ENCODE data around the gene SDK2. TPM values are rescaled to one million over a fixed set of nuclear protein-coding genes. Genes with fewer than 3 reads are reported as not detected.

Gene SDK2
- total and polyA plus RNA-seq, 9 of the 15 experiments (the other 6 are each of a cell fraction or from before 2014, with no cell fraction given), result 0.04 TPM; not detected in 8

GRCh38 chr17:73548620-73549311, 95.5 kb downstream of the SDK2 start:
- CTCF ChIA-PET (ENCODE audit: low intra/inter-chr PET ratio), result no interaction called here
- Histone ChIP-seq H2AFZ (ENCODE audit: low read depth, low read length) (no peak overlapping the region), H3K36me3 (ENCODE audit: control insufficient read depth, insufficient read depth, low read length) (no peaks in the 10 kb centered on the region), H3K9ac (ENCODE audit: insufficient read depth in 1 of 2, low read depth in 2 of 2, low read length in 2 of 2) (no peak overlapping the region), H4K20me1 (replicated peaks; ENCODE audit: control insufficient read depth, insufficient read depth, low read length) (peaks cover 7% of the 10 kb centered on the region; the same call in 1 of the 2 replicates), H3K4me1 (replicated peaks in 1 of 2; ENCODE audit: control insufficient read depth in 2 of 2, insufficient read depth in 2 of 2, low read length in 2 of 2) (no peaks in the 10 kb centered on the region; a peak in 1 of 5 replicates), H3K4me2 (ENCODE audit: insufficient read depth, low read length) (no peak overlapping the region), H3K27ac (ENCODE audit: extremely low read depth, low read depth, low read length) (no peak overlapping the region), H3K4me3 (no peak overlapping the region), H3K9me3 (replicated peaks; ENCODE audit: control insufficient read depth, insufficient read depth, low read depth, low read length) (no peaks in the 10 kb centered on the region), H3K9me1 (ENCODE audit: control insufficient read depth, insufficient read depth, low read length) (no peaks in the 10 kb centered on the region), H3K79me2 (ENCODE audit: control insufficient read depth, insufficient read depth, low read length) (no peaks in the 10 kb centered on the region), H3K27me3 (ENCODE audit: control insufficient read depth in 2 of 2, insufficient read depth in 2 of 2, low read length in 2 of 2) (peaks cover 3 to 50% of the 10 kb centered on the region in 2 experiments; a peak in 4 of 5 replicates)
- DNase-seq (ENCODE audit: extremely low read depth in 1 of 4, low spot score in 3 of 4) (no peak), FAIRE-seq (no peak), ATAC-seq (no peak)
- BruUV-seq (replicated peaks), result no TSS peak
- in situ Hi-C loops (cut with MboI) (no loop called here), intact Hi-C loops (cut with micrococcal nuclease) (loop anchor here (10.0 kb wide), 1 partner anchor 124 kb away; no protein-coding TSS in a partner anchor)
- POLR2A ChIA-PET, result interaction anchor here (0.6 kb wide), 1 partner anchor 290 kb away, joined by 4 read pairs; no protein-coding TSS in a partner anchor
- WGBS (ENCODE audit: insufficient coverage, low coverage, missing lambda C conversion rate), result 2% methylated on average over 9 of the region's 11 CpGs
- TF ChIP-seq ZFP36 (IDR thresholded peaks at IDR 0.05; ENCODE audit: low read depth, low read length, partially characterized antibody) (peak; percentile 80), GTF2A2 (tag; IDR thresholded peaks at IDR 0.05) (no peak)

- CTCF ChIA-PET (ENCODE audit: low intra/inter-chr PET ratio), result no interaction called here
- no peak overlapping the region for H3K4me3 ChIP-seq
- H3K4me2 ChIP-seq (ENCODE audit: insufficient read depth, low read length), result no peak overlapping the region
- POLR2A ChIA-PET, result no interaction called here
- no peak overlapping the region for H2AFZ ChIP-seq (ENCODE audit: low read depth, low read length)
- FAIRE-seq, result no peak
- H3K36me3 ChIP-seq (ENCODE audit: control insufficient read depth, insufficient read depth, low read length), result no peaks in the 10 kb centered on the region
- peaks cover 3 to 60% of the 10 kb centered on the region in 2 experiments; a peak in 4 of 5 replicates for H3K27me3 ChIP-seq (ENCODE audit: control insufficient read depth in 2 of 2, insufficient read depth in 2 of 2, low read length in 2 of 2)
- ATAC-seq, result no peak
- DNase-seq (ENCODE audit: extremely low read depth in 1 of 4, low spot score in 3 of 4), result no peak
- BruUV-seq (replicated peaks), result no TSS peak
- H3K27ac ChIP-seq (ENCODE audit: extremely low read depth, low read depth, low read length), result no peak overlapping the region
- no peak overlapping the region for H3K9ac ChIP-seq (ENCODE audit: insufficient read depth in 1 of 2, low read depth in 2 of 2, low read length in 2 of 2)
- 0% methylated on average over 6 of the region's 6 CpGs for WGBS (ENCODE audit: insufficient coverage, low coverage, missing lambda C conversion rate)
- peaks cover 11% of the 10 kb centered on the region; the same call in 1 of the 2 replicates for H4K20me1 ChIP-seq (replicated peaks; ENCODE audit: control insufficient read depth, insufficient read depth, low read length)
- no peaks in the 10 kb centered on the region for H3K79me2 ChIP-seq (ENCODE audit: control insufficient read depth, insufficient read depth, low read length)
- no peaks in the 10 kb centered on the region for H3K9me1 ChIP-seq (ENCODE audit: control insufficient read depth, insufficient read depth, low read length)
- H3K9me3 ChIP-seq (replicated peaks; ENCODE audit: control insufficient read depth, insufficient read depth, low read depth, low read length), result no peaks in the 10 kb centered on the region
- intact Hi-C loops (cut with micrococcal nuclease) (loop anchor here (10.0 kb wide), 1 partner anchor 123 kb away; no protein-coding TSS in a partner anchor), in situ Hi-C loops (cut with MboI) (no loop called here)
- H3K4me1 ChIP-seq (replicated peaks in 1 of 2; ENCODE audit: control insufficient read depth in 2 of 2, insufficient read depth in 2 of 2, low read length in 2 of 2), result no peaks in the 10 kb centered on the region; a peak in 1 of 5 replicates
- TF ChIP-seq DDX20 (tag; IDR thresholded peaks at IDR 0.05; ENCODE audit: low read depth) (no peak), COPS2 (conservative IDR thresholded peaks at IDR 0.05) (no peak), SNAPC5 (CRISPR knock-in tag; IDR thresholded peaks at IDR 0.05) (no peak), NEUROD1 (IDR thresholded peaks at IDR 0.05; ENCODE audit: borderline replicate concordance, low read depth, low read length, partially characterized antibody) (no peak), MXI1 (IDR thresholded peaks at IDR 0.05; ENCODE audit: low read depth, low read length) (no peak), ZC3H8 (IDR thresholded peaks at IDR 0.05) (no peak), ZNF639 (CRISPR knock-in tag; conservative IDR thresholded peaks at IDR 0.05 in 1 of 2, IDR thresholded peaks at IDR 0.05 in 1 of 2) (no peak), ZNF445 (CRISPR knock-in tag; IDR thresholded peaks at IDR 0.05; ENCODE audit: low read depth) (no peak), RBM22 (IDR thresholded peaks at IDR 0.05; ENCODE audit: low read depth, low read length, poor library complexity, severe bottlenecking) (no peak), NR2F6 (CRISPR knock-in tag; IDR thresholded peaks at IDR 0.05) (no peak), DPF2 (IDR thresholded peaks at IDR 0.05) (no peak)
- TF ChIP-seq, protein P1, sequence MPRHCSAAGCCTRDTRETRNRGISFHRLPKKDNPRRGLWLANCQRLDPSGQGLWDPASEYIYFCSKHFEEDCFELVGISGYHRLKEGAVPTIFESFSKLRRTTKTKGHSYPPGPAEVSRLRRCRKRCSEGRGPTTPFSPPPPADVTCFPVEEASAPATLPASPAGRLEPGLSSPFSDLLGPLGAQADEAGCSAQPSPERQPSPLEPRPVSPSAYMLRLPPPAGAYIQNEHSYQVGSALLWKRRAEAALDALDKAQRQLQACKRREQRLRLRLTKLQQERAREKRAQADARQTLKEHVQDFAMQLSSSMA (CRISPR knock-in tag; IDR thresholded peaks at IDR 0.05), result no peak
Measured at GRCh38 chr17:73547790-73548189, 96.5 kb downstream of the SDK2 start.

All from K562 (cell line).